Fibroblast of the aortic adventitia (primary cell): ENCODE data around the gene BID. TPM values are rescaled to one million over a fixed set of nuclear protein-coding genes. Genes with fewer than 3 reads are reported as not detected.
"Not testable (repeated sequence)": the region's sequence is repeated elsewhere in the genome, so short reads cannot be mapped to it uniquely, and the experiment has no call there.

Source experiments
- DNase-seq: peaks from one replicate; pipeline ENCODE4 v3.0.0-alpha.2; 2010; ENCODE audit warnings: low read depth
- H3K4me3 ChIP-seq: 2 replicates; pipeline ENCODE4 v1.5.1; 2011; ENCODE audit warnings: low read depth, mild to moderate bottlenecking, control low read depth, low read length, moderate library complexity
- CTCF ChIP-seq: IDR thresholded peaks from 2 replicates; pipeline ENCODE4 v1.5.1; 2011; ENCODE audit warnings: mild to moderate bottlenecking, low read length, control low read depth, inconsistent platforms; ENCODE audit not compliant: insufficient read depth
- total RNA-seq: library from RNA; depleted of rRNA; stranded (reverse); fragments of >200 nt; gene quantifications from 2 replicates; pipeline ENCODE4 v1.2.3, GENCODE V29; 2012; ENCODE audit warnings: low replicate concordance

The BID gene
- total RNA-seq, 1 donor, result 5.7 TPM

GRCh38 chr22:17769013-17769715 lies 5.1 kb downstream of the BID start:
- DNase-seq, result no peak
- TF ChIP-seq CTCF, result no peak
- H3K4me3 ChIP-seq, result no peak overlapping the region

GRCh38 chr22:17767233-17768065 lies 6.8 kb downstream of the BID start:
- H3K4me3 ChIP-seq, result no peak overlapping the region
- no peak for TF ChIP-seq CTCF
- no peak for DNase-seq

GRCh38 chr22:17764852-17765251 lies 9.4 kb downstream of the BID start:
- H3K4me3 ChIP-seq, DNase-seq: not testable (repeated sequence)

GRCh38 chr22:17764036-17764435 lies 10.2 kb downstream of the BID start:
- no peak overlapping the region for H3K4me3 ChIP-seq
- no peak for DNase-seq
- no peak for TF ChIP-seq CTCF

GRCh38 chr22:17763442-17763841 lies 10.8 kb downstream of the BID start:
- H3K4me3 ChIP-seq, DNase-seq: not testable (repeated sequence)

- no peak for DNase-seq
- TF ChIP-seq CTCF, result no peak
- no peak overlapping the region for H3K4me3 ChIP-seq
Measured at GRCh38 chr22:17761138-17761488, 13.2 kb downstream of the BID start.

- no peak overlapping the region for H3K4me3 ChIP-seq
- DNase-seq, result no peak
- no peak for TF ChIP-seq CTCF
Measured at GRCh38 chr22:17754233-17754925, 19.9 kb downstream of the BID start.
